ENCODE data around the gene INPP4A.
A peak's percentile ranks its signal among the peaks of the same experiment; 100 is the strongest.

Gene INPP4A

DNA sequence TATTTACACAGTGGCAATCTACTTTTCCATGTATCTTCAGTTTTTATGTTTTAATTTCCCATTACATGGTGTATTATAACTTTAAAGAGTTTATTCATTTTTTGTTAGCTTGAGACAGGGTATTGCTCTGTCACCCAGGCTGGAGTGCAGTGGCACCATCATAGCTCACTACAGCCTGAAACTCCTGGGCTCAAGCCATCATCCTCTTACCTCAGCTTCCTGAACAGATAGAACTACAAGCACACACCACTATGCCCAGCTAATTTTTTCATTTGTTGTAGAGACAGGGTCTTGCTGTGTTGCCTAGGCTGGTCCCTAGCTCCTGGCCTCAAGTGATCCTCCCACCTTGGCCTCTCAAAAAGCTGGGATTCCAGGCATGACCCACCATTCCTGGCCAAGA lies 96.8 kb downstream of the INPP4A start:
- DNase-seq (ENCODE audit: low spot score in 2 of 2) (no peak), ATAC-seq (ENCODE audit: low read depth) (no peak)
- H3K27ac Mint-ChIP-seq, result no peak overlapping the region
- no peaks in the 10 kb centered on the region for H3K27me3 Mint-ChIP-seq
- H3K36me3 Mint-ChIP-seq, result peaks cover 30% of the 10 kb centered on the region
- no peaks in the 10 kb centered on the region for H3K9me3 Mint-ChIP-seq
- no peak overlapping the region for H3K4me3 Mint-ChIP-seq
- H3K4me1 Mint-ChIP-seq, result no peaks in the 10 kb centered on the region

DNA sequence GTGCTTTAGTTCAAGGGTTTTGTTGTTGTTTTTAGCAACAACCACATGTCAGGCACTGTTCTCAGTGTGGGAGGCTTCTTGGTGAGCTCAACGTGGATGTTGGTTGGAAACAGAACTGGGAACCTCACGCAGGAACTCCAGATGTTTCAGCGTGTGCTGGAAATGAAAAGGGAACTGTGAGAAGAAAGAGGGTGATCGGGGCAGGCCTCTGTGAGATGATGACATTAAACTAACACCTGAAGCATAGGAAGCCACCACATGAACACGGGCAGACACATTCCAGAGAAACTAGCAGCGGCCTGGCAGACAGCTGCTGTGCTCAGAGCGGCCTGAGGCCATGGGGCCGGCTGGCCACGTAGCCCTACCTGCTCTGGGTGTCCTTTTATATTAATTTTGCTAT lies 97.2 kb downstream of the INPP4A start:
- Mint-ChIP-seq H3K9me3 (no peaks in the 10 kb centered on the region), H3K36me3 (peaks cover 29% of the 10 kb centered on the region), H3K27me3 (no peaks in the 10 kb centered on the region), H3K27ac (no peak overlapping the region), H3K4me1 (no peaks in the 10 kb centered on the region), H3K4me3 (no peak overlapping the region)
- DNase-seq (ENCODE audit: low spot score in 2 of 2) (no peak), ATAC-seq (ENCODE audit: low read depth) (no peak)

DNA sequence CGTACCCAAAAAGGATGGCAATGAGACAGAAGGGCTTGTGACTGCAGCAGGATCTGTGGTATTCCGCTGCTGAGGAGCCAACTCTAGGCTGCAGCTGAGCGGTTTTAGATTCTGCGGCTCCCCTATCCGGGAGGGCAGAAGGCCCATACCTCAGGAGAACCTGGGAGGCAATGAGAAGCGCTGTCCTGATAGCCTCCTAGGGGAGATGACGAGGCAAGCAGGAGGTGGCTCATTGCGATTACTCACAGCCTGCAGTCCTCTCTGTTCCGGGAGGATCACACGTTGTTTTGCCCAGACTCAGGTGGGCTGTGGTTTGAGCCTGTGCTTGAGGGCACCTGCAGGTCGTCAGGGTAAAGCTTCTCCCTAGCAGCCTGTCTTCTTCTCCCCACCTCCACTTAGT lies 98.6 kb downstream of the INPP4A start:
- ATAC-seq (ENCODE audit: low read depth) (no peak), DNase-seq (ENCODE audit: low spot score in 2 of 2) (no peak)
- H3K36me3 Mint-ChIP-seq, result peaks cover 31% of the 10 kb centered on the region
- H3K4me1 Mint-ChIP-seq, result peaks cover 11% of the 10 kb centered on the region
- H3K27ac Mint-ChIP-seq, result no peak overlapping the region
- no peak overlapping the region for H3K4me3 Mint-ChIP-seq
- no peaks in the 10 kb centered on the region for H3K27me3 Mint-ChIP-seq
- no peaks in the 10 kb centered on the region for H3K9me3 Mint-ChIP-seq

DNA sequence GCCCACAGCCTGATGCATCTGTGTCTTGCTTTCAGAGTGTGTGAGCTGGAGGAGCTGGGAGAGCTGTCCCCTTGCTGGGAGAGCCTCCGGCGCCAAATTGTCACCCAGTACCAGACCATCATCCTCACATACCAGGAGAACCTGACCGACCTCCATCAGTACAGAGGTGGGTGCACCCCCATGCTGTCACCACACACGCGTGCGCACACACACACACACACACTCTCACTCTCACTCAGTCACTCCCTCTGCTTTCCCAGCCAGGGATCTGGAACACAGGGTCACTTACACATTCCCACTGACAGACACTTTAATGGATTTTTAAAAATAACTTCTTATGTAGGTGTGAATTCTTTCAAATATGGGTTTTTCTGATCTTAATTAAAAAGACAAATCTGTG lies 99.2 kb downstream of the INPP4A start:
- H3K27me3 Mint-ChIP-seq, result no peaks in the 10 kb centered on the region
- H3K36me3 Mint-ChIP-seq, result peaks cover 24% of the 10 kb centered on the region
- no peak for ATAC-seq (ENCODE audit: low read depth)
- peaks cover 14% of the 10 kb centered on the region for H3K4me1 Mint-ChIP-seq
- no peaks in the 10 kb centered on the region for H3K9me3 Mint-ChIP-seq
- H3K4me3 Mint-ChIP-seq, result no peak overlapping the region
- DNase-seq (ENCODE audit: low spot score in 2 of 2), result no peak
- H3K27ac Mint-ChIP-seq, result no peak overlapping the region

DNA sequence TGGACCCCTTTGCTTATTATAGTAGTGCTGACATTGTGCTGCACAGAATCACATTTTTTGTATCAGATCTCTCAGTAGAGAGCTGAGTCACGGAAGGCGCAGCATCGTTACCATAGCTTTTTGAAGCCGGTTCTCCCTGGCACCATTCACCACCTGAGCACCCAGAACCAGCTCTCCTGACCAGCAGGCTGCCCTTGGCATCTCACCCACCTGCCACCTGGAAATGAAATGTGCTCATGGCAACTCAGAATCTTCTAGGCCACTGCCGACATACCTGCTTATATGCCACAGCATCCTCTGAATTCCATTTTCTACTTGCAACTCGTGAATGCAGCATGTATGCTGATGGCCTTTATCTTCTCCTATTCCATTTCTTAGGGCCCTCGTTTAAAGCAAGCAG lies 100.9 kb downstream of the INPP4A start:
- H3K27ac Mint-ChIP-seq, result no peak overlapping the region
- H3K4me1 Mint-ChIP-seq, result peaks cover 19% of the 10 kb centered on the region
- H3K4me3 Mint-ChIP-seq, result no peak overlapping the region
- no peaks in the 10 kb centered on the region for H3K27me3 Mint-ChIP-seq
- H3K36me3 Mint-ChIP-seq, result peaks cover 20% of the 10 kb centered on the region
- no peak for ATAC-seq (ENCODE audit: low read depth)
- DNase-seq (ENCODE audit: low spot score in 2 of 2), result no peak
- H3K9me3 Mint-ChIP-seq, result no peaks in the 10 kb centered on the region

DNA sequence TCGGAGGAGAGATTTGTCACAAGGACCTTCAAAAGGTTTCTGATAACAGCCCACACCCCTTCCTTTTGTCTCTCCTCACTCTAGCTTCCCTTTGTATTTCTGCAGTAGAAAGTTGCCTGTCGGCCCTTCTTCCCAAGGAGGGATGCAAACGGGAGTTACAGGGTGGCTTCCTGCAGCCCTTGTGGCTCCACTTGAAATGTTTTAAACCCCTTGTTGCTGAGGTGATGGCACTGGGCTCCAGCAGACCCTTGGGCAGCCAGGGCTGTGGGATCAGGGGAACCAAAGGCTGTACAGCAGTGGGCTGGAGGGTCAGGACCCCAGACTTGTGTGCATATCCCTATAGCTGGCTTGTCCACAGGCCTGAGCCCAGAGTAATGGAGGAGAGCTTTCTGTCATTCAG lies 101.5 kb downstream of the INPP4A start:
- peaks cover 21% of the 10 kb centered on the region for H3K4me1 Mint-ChIP-seq
- H3K36me3 Mint-ChIP-seq, result peaks cover 21% of the 10 kb centered on the region
- no peaks in the 10 kb centered on the region for H3K9me3 Mint-ChIP-seq
- DNase-seq (ENCODE audit: low spot score in 2 of 2), result no peak
- no peak for ATAC-seq (ENCODE audit: low read depth)
- H3K4me3 Mint-ChIP-seq, result no peak overlapping the region
- H3K27ac Mint-ChIP-seq, result no peak overlapping the region
- H3K27me3 Mint-ChIP-seq, result no peaks in the 10 kb centered on the region

DNA sequence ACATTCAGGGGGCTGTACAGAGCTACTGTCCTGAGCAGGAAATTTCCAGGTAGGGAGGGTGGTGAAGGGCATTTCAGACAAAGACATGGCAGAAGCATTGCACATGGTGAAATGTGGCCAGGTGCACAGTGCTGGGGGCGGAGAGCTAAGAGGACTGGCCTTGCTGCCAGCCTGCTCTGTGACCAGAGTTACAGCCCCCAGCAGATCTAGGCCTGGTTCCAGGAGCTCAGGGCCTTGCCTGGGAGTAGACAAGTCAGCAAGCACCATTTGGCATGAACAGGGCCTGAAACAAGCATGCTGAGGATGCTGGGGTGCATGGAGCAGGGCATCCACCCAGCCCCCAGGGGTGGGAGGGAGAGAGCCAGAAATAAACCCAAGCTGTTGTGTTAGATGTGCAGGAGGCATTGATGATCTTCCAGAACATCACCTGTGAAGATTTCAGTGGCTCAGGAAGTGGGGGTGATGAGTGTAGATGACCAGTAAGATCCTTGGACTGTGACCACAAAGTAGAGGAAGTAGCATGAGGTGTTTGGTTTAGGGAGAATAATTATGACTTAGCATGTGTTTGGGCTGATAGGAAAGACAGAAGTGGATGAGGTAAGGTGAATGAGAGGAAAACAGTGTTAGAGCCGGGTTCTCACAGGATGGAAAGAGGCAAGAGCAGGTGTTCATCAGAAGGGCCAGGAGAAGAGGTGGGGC lies 102.6 kb downstream of the INPP4A start:
- Mint-ChIP-seq H3K36me3 (peaks cover 22% of the 10 kb centered on the region), H3K4me1 (peaks cover 21% of the 10 kb centered on the region), H3K27ac (peak overlapping the region; percentile 10), H3K9me3 (no peaks in the 10 kb centered on the region), H3K4me3 (no peak overlapping the region), H3K27me3 (no peaks in the 10 kb centered on the region)
- ATAC-seq (ENCODE audit: low read depth) (no peak), DNase-seq (ENCODE audit: low spot score in 2 of 2) (no peak)

DNA sequence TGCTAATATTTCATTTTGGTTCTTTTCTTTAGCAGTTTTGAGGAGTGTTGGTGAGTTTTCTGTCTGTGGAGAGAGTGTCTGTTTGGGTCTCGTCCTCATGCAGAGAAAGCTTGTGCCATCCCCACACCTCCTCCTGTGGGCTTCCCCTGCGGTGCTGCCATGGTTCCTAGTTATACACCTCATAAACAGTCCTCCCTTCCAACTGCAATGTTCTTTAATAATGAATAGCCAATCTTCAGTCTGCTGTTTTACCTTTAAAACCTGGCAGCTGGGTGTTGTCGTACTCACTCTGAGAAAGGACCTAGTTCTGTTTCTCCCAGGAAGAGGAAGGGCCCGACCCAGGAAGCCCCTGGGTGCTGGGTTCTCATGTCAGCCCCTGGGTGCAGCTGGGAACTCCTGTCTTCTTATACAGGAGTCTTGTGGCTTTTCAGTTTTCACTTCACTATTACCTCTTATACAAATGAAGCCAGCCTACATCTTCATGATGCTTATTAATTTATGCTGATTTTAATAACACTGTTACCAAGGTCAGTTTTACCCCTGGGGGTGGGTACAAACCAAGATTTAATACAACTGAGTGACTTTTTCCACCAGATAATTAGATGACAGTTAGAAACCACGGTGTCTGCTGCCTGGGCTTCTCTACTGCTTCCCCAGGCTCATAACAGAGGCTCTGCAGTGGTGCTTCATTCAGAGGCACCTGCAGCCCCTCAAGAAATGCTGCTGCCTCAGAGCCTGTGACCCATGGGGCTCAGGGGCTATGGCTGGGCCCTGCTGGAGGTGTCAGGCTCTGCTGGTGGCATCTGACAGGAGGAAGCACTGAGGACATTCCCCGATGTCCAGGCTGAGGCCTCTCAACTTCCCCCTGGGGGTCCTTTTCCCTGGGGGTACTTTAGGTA lies 104.5 kb downstream of the INPP4A start:
- DNase-seq (ENCODE audit: low spot score in 2 of 2), result no peak
- H3K4me1 Mint-ChIP-seq, result peaks cover 25% of the 10 kb centered on the region
- ATAC-seq (ENCODE audit: low read depth), result peak; percentile 82
- peak overlapping the region; percentile 10 for H3K27ac Mint-ChIP-seq
- no peaks in the 10 kb centered on the region for H3K27me3 Mint-ChIP-seq
- peaks cover 24% of the 10 kb centered on the region for H3K36me3 Mint-ChIP-seq
- H3K4me3 Mint-ChIP-seq, result no peak overlapping the region
- H3K9me3 Mint-ChIP-seq, result no peaks in the 10 kb centered on the region

DNA sequence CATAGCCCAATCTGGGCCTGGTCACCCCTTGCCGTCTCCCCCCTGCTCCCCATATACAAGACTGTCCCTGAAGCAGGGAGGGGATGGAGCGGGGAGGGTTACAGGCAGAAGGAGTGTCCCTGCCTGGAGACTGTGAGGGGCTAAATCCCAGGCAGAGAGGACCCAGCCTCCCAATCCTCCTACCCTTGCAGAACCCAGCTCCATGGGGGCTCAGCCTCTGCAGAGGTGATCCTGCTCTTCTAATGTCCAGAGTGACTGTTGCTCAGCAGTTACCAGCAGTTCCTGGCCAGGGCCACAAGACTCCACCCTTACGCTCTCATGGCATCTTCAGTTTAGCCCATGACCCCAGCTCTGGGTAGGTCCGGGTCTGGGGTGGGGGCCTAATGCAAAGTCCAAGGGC lies 105.5 kb downstream of the INPP4A start:
- peak overlapping the region; percentile 53 for H3K27ac Mint-ChIP-seq
- DNase-seq (ENCODE audit: low spot score in 2 of 2), result no peak
- no peaks in the 10 kb centered on the region for H3K27me3 Mint-ChIP-seq
- no peak for ATAC-seq (ENCODE audit: low read depth)
- peaks cover 25% of the 10 kb centered on the region for H3K4me1 Mint-ChIP-seq
- no peaks in the 10 kb centered on the region for H3K9me3 Mint-ChIP-seq
- peaks cover 23% of the 10 kb centered on the region for H3K36me3 Mint-ChIP-seq
- no peak overlapping the region for H3K4me3 Mint-ChIP-seq

DNA sequence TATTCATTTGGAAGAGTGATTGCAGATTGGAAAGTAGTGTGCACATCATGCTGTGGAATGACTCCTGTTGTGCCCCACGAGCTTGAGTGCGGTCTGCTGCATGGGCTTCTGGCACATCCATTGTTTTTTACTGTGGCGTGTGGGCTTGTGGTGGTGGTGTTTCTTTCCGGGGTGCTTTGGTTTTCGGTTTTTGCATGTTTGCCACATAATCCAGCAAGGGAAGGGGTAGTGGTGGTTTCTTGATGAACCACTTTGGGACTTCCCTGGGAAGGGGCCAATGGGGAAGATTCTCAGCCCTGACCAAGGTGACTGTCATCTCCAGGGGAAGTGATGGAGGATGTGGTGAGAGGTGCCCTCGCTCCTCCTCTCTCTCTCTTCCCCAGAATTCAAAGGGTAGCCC lies 106.7 kb downstream of the INPP4A start:
- Mint-ChIP-seq H3K4me1 (peaks cover 32% of the 10 kb centered on the region), H3K27me3 (no peaks in the 10 kb centered on the region), H3K4me3 (no peak overlapping the region), H3K9me3 (no peaks in the 10 kb centered on the region), H3K36me3 (peaks cover 19% of the 10 kb centered on the region), H3K27ac (no peak overlapping the region)
- DNase-seq (ENCODE audit: low spot score in 2 of 2) (no peak), ATAC-seq (ENCODE audit: low read depth) (no peak)

DNA sequence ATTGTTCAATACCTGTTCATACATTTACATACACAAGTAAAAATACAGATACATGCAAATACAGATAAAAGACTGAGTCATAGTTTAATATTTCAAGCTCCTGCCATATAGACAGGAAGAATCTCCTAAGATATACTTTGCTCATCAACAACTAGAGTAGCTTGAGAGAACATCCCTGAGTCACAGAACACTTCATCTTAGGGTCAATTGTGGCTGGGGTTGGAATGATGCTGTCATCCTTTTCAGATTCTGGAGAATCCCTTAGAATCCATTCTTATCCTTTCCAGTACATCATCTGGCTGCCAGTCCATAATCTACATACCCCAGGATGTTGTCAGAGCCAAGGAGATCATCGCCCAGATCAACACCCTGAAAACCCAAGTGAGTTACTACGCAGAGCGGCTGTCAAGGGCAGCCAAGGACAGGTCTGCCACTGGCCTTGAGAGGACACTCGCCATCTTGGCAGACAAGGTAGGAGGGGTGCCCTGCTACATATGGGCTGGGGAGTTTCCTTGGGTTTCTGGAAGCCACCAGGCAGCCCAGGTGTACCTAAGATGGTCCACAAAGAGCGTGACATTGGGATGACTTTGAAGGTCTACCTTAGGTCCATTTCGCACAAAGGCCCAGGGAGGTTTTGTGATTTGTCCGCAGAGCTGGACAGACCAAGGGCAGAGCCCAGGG lies 108.0 kb downstream of the INPP4A start:
- peaks cover 31% of the 10 kb centered on the region for H3K4me1 Mint-ChIP-seq
- DNase-seq (ENCODE audit: low spot score in 2 of 2), result no peak
- H3K27me3 Mint-ChIP-seq, result no peaks in the 10 kb centered on the region
- no peak for ATAC-seq (ENCODE audit: low read depth)
- no peaks in the 10 kb centered on the region for H3K9me3 Mint-ChIP-seq
- no peak overlapping the region for H3K4me3 Mint-ChIP-seq
- no peak overlapping the region for H3K27ac Mint-ChIP-seq
- peaks cover 17% of the 10 kb centered on the region for H3K36me3 Mint-ChIP-seq

DNA sequence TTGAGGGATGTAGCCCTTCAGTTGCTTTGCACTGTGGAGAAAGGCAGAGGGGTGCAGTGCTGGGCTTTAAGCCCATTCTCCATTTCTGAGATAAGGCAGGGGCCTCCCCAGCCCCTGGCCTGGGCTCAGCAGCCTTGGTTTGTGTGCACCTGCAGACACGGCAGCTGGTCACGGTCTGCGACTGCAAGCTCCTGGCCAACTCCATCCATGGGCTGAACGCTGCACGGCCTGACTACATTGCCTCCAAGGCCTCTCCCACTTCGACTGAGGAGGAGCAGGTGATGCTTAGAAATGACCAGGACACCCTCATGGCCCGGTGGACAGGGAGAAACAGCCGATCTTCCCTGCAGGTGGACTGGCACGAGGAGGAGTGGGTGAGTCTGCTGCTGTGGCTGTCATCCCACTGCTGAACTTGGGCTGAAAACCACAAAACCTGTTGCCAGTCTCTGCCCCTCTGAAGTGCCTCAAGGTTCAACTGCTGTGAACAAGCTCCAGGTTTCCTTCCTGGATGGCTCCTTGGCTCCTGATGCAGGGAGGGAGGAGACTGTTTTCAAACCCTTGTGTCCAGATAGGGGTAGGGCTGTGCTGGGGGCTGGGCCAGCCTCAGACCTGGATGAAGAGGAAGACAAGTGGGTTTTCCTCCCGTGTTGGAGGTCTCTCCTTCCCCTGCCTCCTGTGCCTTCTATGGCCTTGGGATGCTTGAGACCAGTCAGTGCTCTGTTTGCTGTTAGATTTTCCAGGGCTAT lies 109.6 kb downstream of the INPP4A start:
- Mint-ChIP-seq H3K36me3 (peaks cover 18% of the 10 kb centered on the region), H3K4me1 (peaks cover 19% of the 10 kb centered on the region), H3K27me3 (no peaks in the 10 kb centered on the region)

DNA sequence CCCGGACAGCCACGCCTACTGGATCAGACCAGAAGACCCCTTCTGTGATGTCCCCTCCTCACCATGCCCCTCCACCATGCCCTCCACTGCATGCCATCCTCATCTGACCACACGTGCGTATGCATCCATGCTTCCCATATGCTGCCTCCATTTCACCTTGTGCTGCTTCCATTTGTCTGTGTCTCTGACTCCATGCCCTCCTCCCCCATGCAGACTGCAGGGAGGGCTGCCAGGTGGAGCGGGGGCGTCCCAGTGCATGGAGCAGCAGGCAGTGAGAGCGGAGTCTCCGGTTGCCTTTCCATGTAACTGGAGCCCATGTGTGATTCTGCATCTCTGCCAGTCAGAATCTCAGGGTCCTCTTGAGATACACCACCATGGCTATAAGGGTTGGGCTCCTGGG lies 111.0 kb downstream of the INPP4A start:
- ATAC-seq (ENCODE audit: low read depth) (no peak), DNase-seq (ENCODE audit: low spot score in 2 of 2) (no peak)
- peak overlapping the region; percentile 80 for H3K27ac Mint-ChIP-seq
- H3K36me3 Mint-ChIP-seq, result peaks cover 15% of the 10 kb centered on the region
- peaks cover 24% of the 10 kb centered on the region for H3K4me1 Mint-ChIP-seq
- no peaks in the 10 kb centered on the region for H3K9me3 Mint-ChIP-seq
- H3K4me3 Mint-ChIP-seq, result no peak overlapping the region
- no peaks in the 10 kb centered on the region for H3K27me3 Mint-ChIP-seq

More for the DNA sequence above, 109.6 kb downstream of the INPP4A start:
- Mint-ChIP-seq H3K27ac (peak overlapping the region; percentile 84), H3K4me3 (no peak overlapping the region), H3K9me3 (no peaks in the 10 kb centered on the region)
- ATAC-seq (ENCODE audit: low read depth) (no peak), DNase-seq (ENCODE audit: low spot score in 2 of 2) (no peak)
